Thyroid gland (tissue), 4 donors: Measurements from ENCODE around the gene ZNF274. TPM values are rescaled to one million over a fixed set of nuclear protein-coding genes. Genes with fewer than 3 reads are reported as not detected.
A peak's percentile ranks its signal among the peaks of the same experiment; 100 is the strongest.

ENCODE experiments used
- DNase-seq, 2 donors: peaks; one replicate each; pipeline ENCODE4 v3.0.0-alpha.2; 2019
- H3K27ac ChIP-seq, 3 donors: fragments of 200-600 bp; sonication (generic); 1 replicate in 2 of 3; 2 replicates in 1 of 3; pipeline ENCODE4 v1.5.1; 2016 to 2019; ENCODE audit warnings: mild to moderate bottlenecking in 1 of 3, moderate library complexity in 1 of 3
- H3K27me3 ChIP-seq: fragments of 200-600 bp; sonication (generic); one replicate; pipeline ENCODE4 v1.5.1; 2019
- H3K36me3 ChIP-seq, 2 donors: fragments of 200-600 bp; sonication (generic); one replicate each; pipeline ENCODE4 v1.5.1; 2016 to 2019
- H3K4me1 ChIP-seq, 2 donors: fragments of 200-600 bp; sonication (generic); one replicate each; pipeline ENCODE4 v1.5.1; 2017 to 2019
- H3K4me3 ChIP-seq, 3 donors: fragments of 200-600 bp; sonication (generic); replicated peaks in 1 of 3; 1 replicate in 2 of 3; 2 replicates in 1 of 3; pipeline ENCODE4 v1.5.1; 2016; ENCODE audit warnings: mild to moderate bottlenecking in 1 of 3
- H3K9me3 ChIP-seq: fragments of 200-600 bp; sonication (generic); one replicate; pipeline ENCODE4 v1.5.1; 2017
- CTCF ChIP-seq, 6 experiments: fragments of 200-600 bp in 3 of 6; fragments of 450-650 bp in 3 of 6; sonication (generic) in 3 of 6; IDR thresholded peaks; one replicate each; pipeline ENCODE4 v1.5.1; 2016 to 2019; ENCODE audit warnings: antibody characterized with exemption in 6 of 6, mild to moderate bottlenecking in 2 of 6, inconsistent platforms in 1 of 6, moderate library complexity in 1 of 6
- POLR2A ChIP-seq, 2 donors: fragments of 450-650 bp; IDR thresholded peaks; one replicate each; pipeline ENCODE4 v1.6.1; 2017; ENCODE audit warnings: antibody characterized with exemption in 2 of 2, mild to moderate bottlenecking in 2 of 2, moderate library complexity in 1 of 2
- WGBS, 2 donors: methylation state at CpG; one replicate each; pipeline ENCODE4 v1.1.5; 2017; 5-methylcytosine and 5-hydroxymethylcytosine counted together
- intact Hi-C: fragments of 100-400 bp; cut with DNase I; formaldehyde crosslinking; loops from one replicate; pipeline ENCODE4 v1.15.1; 2023
- total RNA-seq, 4 donors: library from RNA; depleted of rRNA; stranded (reverse); fragments of >200 nt; gene quantifications; one replicate each; pipeline ENCODE4 v1.2.3, GENCODE V29; 2016

ZNF274 gene
- total RNA-seq, 4 donors from 2014 or later = 43.0 to 75.3 (median 49.9) TPM

DNA sequence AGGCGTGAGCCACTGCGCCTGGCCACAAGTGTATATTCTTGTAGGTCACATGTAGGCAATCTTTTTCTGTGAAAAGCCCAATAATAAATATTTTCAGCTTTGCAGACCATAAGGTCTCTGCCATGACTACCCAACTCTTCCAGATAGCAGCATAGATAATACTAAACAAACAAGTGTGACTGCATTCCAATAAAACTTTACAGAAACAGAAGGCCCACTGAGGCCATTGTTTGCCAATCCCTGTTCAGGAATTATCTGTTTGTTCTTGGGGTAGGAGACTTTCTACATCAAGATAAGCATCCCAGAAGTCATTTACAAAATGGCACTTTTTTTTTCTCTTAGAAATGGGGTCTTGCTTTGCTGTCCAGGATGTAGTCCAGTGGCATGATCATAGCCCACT lies 29.5 kb upstream of the ZNF274 start:
- intact Hi-C loops = no loop called here
- H3K36me3 ChIP-seq = no peaks in the 10 kb centered on the region
- H3K4me3 ChIP-seq = no peak overlapping the region
- 97 to 100% methylated on average over 2 of the region's 2 CpGs for WGBS, 2 donors
- TF ChIP-seq CTCF (IDR thresholded peaks at IDR 0.05) (no peak), POLR2A (IDR thresholded peaks at IDR 0.05) (no peak)
- peaks cover 22 to 33% of the 10 kb centered on the region in 2 donors for H3K4me1 ChIP-seq
- no peak for DNase-seq
- H3K27me3 ChIP-seq = no peaks in the 10 kb centered on the region
- no peaks in the 10 kb centered on the region for H3K9me3 ChIP-seq
- peak overlapping the region in 1 of 3 donors; percentile 99 for H3K27ac ChIP-seq

- Histone ChIP-seq H3K36me3 (no peaks in the 10 kb centered on the region), H3K4me3 (peak overlapping the region; percentile 82 to 98 (median 92)), H3K27ac (peak overlapping the region; percentile 96 to 99 (median 97)), H3K27me3 (no peaks in the 10 kb centered on the region), H3K4me1 (peaks cover 22 to 33% of the 10 kb centered on the region in 2 donors), H3K9me3 (no peaks in the 10 kb centered on the region)
- peak; percentile 93 to 94 for DNase-seq
- intact Hi-C loops = no loop called here
- TF ChIP-seq POLR2A (IDR thresholded peaks at IDR 0.05) (no peak), CTCF (IDR thresholded peaks at IDR 0.05) (no peak)
- WGBS, 2 donors = 1 to 12% methylated on average over 11 to 12 of the region's 12 CpGs
These were observed 28.6 kb upstream of the ZNF274 start for GRCh38 chr19:58154287-58154678.

DNA sequence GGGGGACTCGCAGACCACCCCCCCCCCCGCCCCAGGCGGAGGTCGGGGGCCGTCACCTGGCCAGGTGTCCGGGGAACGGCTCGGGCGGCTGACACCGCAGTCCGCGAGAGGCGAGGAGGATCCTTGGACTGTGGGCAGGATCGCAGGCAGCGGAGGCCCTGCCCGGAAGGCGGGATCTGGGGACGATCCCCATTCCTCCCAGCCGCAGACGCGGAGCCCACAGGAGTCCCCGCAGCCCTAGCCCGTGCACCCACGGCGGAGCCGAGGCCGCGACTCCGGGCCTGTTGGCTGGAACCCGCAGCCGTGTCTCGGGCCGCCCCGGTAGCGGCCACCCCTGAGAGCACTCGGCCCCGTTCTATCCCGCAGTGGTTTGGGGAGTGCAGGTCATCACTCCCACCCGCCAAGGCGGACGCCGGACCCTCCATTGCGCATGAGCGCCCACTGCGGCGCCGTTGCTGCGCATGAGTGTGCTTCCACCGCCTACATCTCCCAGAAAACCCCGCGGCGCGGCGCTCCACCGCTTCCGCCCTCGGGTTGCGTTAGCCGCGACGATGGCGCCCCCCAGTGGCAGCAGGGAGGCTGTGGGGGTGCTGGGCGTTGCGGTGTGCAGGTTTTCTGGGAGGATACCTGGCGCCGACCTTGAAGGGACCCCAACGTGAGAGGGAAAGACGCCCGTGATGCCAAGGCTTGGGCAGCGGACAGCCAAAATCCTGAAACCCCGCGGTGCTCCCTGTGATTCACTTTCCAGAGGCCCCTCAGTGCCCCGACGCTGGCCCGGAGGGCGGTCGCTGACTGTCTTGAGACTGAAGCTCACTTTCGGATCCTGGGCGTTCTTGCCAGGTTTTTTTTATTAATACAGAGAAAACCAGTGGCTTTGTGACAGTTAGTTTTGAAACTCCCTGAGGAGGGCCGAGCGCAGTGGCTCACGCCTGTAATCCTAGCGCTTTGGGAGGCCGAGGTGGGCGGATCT lies 27.9 kb upstream of the ZNF274 start:
- H3K27me3 ChIP-seq = no peaks in the 10 kb centered on the region
- WGBS, 2 donors = 5 to 6% methylated on average over 24 to 28 of the region's 85 CpGs
- intact Hi-C loops = loop anchor here (5.0 kb wide), 2 partner anchors 58 to 133 kb away; partner anchors contain the start of gene ZSCAN18
- H3K4me3 ChIP-seq = peak overlapping the region; percentile 82 to 98 (median 92)
- TF ChIP-seq POLR2A (IDR thresholded peaks at IDR 0.05) (peak; percentile 18 to 89), CTCF (IDR thresholded peaks at IDR 0.05) (peak; percentile 82 to 100 (median 96))
- no peaks in the 10 kb centered on the region for H3K36me3 ChIP-seq
- H3K27ac ChIP-seq = peak overlapping the region; percentile 96 to 99 (median 97)
- peak; percentile 97 to 98 for DNase-seq
- peaks cover 15 to 30% of the 10 kb centered on the region in 2 donors for H3K4me1 ChIP-seq
- H3K9me3 ChIP-seq = no peaks in the 10 kb centered on the region

GRCh38 chr19:58157045-58157728 lies 25.7 kb upstream of the ZNF274 start:
- H3K4me3 ChIP-seq = no peak overlapping the region
- peaks cover 8 to 24% of the 10 kb centered on the region in 2 donors for H3K4me1 ChIP-seq
- no peaks in the 10 kb centered on the region for H3K36me3 ChIP-seq
- no peaks in the 10 kb centered on the region for H3K27me3 ChIP-seq
- DNase-seq = no peak
- intact Hi-C loops = loop anchor here (5.0 kb wide), 2 partner anchors 60 to 135 kb away; partner anchors contain the start of gene ZSCAN18
- TF ChIP-seq POLR2A (IDR thresholded peaks at IDR 0.05) (no peak), CTCF (IDR thresholded peaks at IDR 0.05) (no peak)
- no peak overlapping the region for H3K27ac ChIP-seq
- no peaks in the 10 kb centered on the region for H3K9me3 ChIP-seq
- 89 to 92% methylated on average over 20 to 35 of the region's 53 CpGs for WGBS, 2 donors
